Thyroid gland (tissue), 4 donors: Measurements from ENCODE around the gene ZNF678. TPM values are rescaled to one million over a fixed set of nuclear protein-coding genes. Genes with fewer than 3 reads are reported as not detected.
"Not testable (repeated sequence)": the region's sequence is repeated elsewhere in the genome, so short reads cannot be mapped to it uniquely, and the experiment has no call there.

Experiments
- DNase-seq, 2 donors: peaks; one replicate each; pipeline ENCODE4 v3.0.0-alpha.2; 2019
- H3K27ac ChIP-seq, 3 donors: fragments of 200-600 bp; sonication (generic); 1 replicate in 2 of 3; 2 replicates in 1 of 3; pipeline ENCODE4 v1.5.1; 2016 to 2019; ENCODE audit warnings: mild to moderate bottlenecking in 1 of 3, moderate library complexity in 1 of 3
- H3K27me3 ChIP-seq: fragments of 200-600 bp; sonication (generic); one replicate; pipeline ENCODE4 v1.5.1; 2019
- H3K36me3 ChIP-seq, 2 donors: fragments of 200-600 bp; sonication (generic); one replicate each; pipeline ENCODE4 v1.5.1; 2016 to 2019
- H3K4me1 ChIP-seq, 2 donors: fragments of 200-600 bp; sonication (generic); one replicate each; pipeline ENCODE4 v1.5.1; 2017 to 2019
- H3K4me3 ChIP-seq, 3 donors: fragments of 200-600 bp; sonication (generic); replicated peaks in 1 of 3; 1 replicate in 2 of 3; 2 replicates in 1 of 3; pipeline ENCODE4 v1.5.1; 2016; ENCODE audit warnings: mild to moderate bottlenecking in 1 of 3
- H3K9me3 ChIP-seq: fragments of 200-600 bp; sonication (generic); one replicate; pipeline ENCODE4 v1.5.1; 2017
- POLR2A ChIP-seq, 2 donors: fragments of 450-650 bp; IDR thresholded peaks; one replicate each; pipeline ENCODE4 v1.6.1; 2017; ENCODE audit warnings: antibody characterized with exemption in 2 of 2, mild to moderate bottlenecking in 2 of 2, moderate library complexity in 1 of 2
- WGBS, 2 donors: methylation state at CpG; one replicate each; pipeline ENCODE4 v1.1.5; 2017; 5-methylcytosine and 5-hydroxymethylcytosine counted together
- intact Hi-C: fragments of 100-400 bp; cut with DNase I; formaldehyde crosslinking; loops from one replicate; pipeline ENCODE4 v1.15.1; 2023
- total RNA-seq, 4 donors: library from RNA; depleted of rRNA; stranded (reverse); fragments of >200 nt; gene quantifications; one replicate each; pipeline ENCODE4 v1.2.3, GENCODE V29; 2016
- TF ChIP-seq, protein P1 (sequence below), 6 experiments: fragments of 200-600 bp in 3 of 6; fragments of 450-650 bp in 3 of 6; sonication (generic) in 3 of 6; IDR thresholded peaks; one replicate each; pipeline ENCODE4 v1.5.1; 2016 to 2019; ENCODE audit warnings: antibody characterized with exemption in 6 of 6, mild to moderate bottlenecking in 2 of 6, inconsistent platforms in 1 of 6, moderate library complexity in 1 of 6

The ZNF678 gene
- total RNA-seq, 4 donors from 2014 or later: 15.9 to 35.4 (median 23.9) TPM

DNA sequence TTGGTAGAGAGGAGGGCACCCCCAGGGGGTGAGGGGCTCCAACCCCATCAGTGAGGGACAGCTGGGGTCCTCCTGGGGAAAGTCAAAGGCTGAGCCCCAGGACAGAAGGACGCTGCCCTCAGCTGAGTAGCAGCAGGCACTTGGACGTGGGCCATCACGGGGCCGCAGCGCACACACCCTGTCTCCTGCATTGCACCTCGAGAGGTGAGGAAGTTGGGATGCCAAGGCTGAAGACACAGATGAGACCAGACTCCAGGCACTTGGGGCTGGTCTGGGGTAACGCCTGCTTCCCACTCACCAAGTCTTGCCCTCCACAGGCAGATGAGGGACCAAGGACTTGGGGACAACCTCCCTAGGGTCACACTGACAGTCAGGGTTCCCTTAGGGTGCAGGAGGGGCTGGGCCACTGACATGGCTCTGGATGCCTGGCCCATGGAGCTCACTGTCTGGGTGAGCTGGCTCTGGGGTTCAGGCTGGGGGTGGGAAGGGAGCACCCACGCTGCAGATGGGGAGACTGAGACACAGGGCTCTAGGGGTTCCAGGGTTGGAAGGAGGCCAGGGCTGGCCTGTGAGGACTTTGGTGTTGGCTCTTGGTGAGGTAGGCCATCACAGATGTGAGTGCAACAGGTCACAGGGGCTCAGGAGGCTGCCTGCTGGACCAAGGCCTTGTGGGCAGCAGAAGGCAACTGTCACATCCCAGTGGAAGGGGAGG lies 16.6 kb upstream of the ZNF678 start:
- peaks cover 4 to 8% of the 10 kb centered on the region in 2 donors for H3K4me1 ChIP-seq
- WGBS, 2 donors: 91 to 98% methylated on average over 4 of the region's 8 CpGs
- no peaks in the 10 kb centered on the region for H3K9me3 ChIP-seq
- no peak for TF ChIP-seq POLR2A (IDR thresholded peaks at IDR 0.05)
- TF ChIP-seq, protein P1, sequence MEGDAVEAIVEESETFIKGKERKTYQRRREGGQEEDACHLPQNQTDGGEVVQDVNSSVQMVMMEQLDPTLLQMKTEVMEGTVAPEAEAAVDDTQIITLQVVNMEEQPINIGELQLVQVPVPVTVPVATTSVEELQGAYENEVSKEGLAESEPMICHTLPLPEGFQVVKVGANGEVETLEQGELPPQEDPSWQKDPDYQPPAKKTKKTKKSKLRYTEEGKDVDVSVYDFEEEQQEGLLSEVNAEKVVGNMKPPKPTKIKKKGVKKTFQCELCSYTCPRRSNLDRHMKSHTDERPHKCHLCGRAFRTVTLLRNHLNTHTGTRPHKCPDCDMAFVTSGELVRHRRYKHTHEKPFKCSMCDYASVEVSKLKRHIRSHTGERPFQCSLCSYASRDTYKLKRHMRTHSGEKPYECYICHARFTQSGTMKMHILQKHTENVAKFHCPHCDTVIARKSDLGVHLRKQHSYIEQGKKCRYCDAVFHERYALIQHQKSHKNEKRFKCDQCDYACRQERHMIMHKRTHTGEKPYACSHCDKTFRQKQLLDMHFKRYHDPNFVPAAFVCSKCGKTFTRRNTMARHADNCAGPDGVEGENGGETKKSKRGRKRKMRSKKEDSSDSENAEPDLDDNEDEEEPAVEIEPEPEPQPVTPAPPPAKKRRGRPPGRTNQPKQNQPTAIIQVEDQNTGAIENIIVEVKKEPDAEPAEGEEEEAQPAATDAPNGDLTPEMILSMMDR (IDR thresholded peaks at IDR 0.05): no peak
- H3K4me3 ChIP-seq: no peak overlapping the region
- H3K36me3 ChIP-seq: no peaks in the 10 kb centered on the region
- intact Hi-C loops: no loop called here
- H3K27me3 ChIP-seq: no peaks in the 10 kb centered on the region
- H3K27ac ChIP-seq: no peak overlapping the region
- no peak for DNase-seq

DNA sequence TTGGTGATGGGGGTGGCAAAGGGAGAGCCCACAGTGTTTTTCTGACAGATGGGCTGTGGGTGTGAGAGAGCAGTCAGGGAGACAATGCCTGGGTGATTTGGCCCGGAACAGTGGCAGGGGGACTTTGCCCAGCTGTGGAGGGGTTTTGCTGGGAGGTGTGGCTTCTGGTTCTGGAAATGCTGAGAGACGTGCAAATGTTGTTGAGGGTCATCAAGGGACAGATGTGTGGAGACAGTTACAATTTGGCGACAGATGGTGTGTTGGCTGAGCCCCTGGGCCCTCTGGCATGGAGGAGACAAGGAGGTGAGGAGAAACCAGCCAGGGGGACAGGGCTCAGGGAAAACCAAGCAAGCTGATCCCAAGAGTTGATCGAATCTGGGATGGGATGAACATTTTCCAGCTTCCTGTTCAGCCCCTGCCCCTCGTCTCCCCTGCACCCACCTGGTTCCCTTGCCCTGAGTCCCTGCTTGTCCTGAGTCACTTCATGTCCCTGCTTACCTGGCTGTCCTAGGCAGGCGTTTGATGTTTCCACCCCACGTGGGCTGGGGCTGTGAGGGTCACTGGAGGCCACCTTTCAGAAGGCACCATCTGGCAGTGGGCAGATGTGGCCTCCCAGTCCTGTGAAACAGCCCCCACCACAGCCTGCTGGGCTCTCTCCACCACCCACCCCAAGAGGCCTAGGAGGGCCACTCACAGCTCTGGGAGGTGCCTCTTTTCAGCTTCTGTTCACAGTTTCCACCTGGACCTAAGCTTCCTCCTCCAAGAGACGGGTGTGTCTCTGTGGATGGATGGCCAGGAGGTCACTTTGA lies 15.8 kb upstream of the ZNF678 start:
- 90 to 91% methylated on average over 7 of the region's 8 CpGs for WGBS, 2 donors
- no peak for DNase-seq
- TF ChIP-seq, protein P1 (IDR thresholded peaks at IDR 0.05): no peak
- TF ChIP-seq POLR2A (IDR thresholded peaks at IDR 0.05): no peak
- Histone ChIP-seq H3K4me1 (peaks cover 4 to 6% of the 10 kb centered on the region in 2 donors), H3K4me3 (no peak overlapping the region), H3K27ac (no peak overlapping the region), H3K27me3 (no peaks in the 10 kb centered on the region), H3K36me3 (no peaks in the 10 kb centered on the region), H3K9me3 (no peaks in the 10 kb centered on the region)
- intact Hi-C loops: no loop called here

DNA sequence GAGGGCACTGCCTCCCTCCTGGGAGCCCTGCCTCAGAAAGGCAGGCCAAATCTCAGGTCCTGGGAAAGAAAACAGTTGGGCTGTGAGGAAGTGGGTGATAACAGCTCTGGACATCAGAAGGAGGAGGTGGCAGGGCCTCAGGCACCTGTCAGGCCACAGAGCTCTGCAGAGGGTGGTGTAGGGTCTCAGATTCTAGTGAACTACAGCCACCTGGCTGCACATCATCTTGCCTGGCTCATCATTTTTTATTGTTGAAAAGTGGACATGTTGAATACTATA lies 15.3 kb upstream of the ZNF678 start:
- H3K4me1 ChIP-seq: peaks cover under 1 to 2% of the 10 kb centered on the region in 2 donors
- TF ChIP-seq, protein P1 (IDR thresholded peaks at IDR 0.05): no peak
- TF ChIP-seq POLR2A (IDR thresholded peaks at IDR 0.05): no peak
- intact Hi-C loops: no loop called here

DNA sequence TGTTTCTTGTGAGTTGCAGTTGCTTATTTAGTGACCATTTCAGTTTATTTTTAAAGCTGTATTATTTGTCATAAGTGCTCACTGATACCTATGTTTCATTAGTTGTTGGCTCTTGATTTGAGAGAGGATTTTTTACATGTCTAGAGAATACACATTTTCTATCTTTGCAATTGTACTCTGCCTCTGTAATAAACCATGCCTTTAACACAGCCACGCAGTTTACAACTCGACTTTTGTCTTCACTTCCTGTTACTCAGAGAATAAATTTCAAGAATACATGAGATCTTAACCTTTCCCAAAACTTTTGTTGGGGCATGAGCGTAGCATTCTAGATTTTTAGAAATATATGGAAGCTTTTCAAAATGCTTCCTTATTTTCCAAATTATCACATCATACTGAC lies 14.9 kb upstream of the ZNF678 start:
- Histone ChIP-seq H3K9me3 (no peaks in the 10 kb centered on the region), H3K27ac (no peak overlapping the region), H3K4me1 (no peaks in the 10 kb centered on the region), H3K4me3 (no peak overlapping the region), H3K27me3 (no peaks in the 10 kb centered on the region), H3K36me3 (no peaks in the 10 kb centered on the region)
- 79 to 86% methylated on average over 3 of the region's 3 CpGs for WGBS, 2 donors
- TF ChIP-seq POLR2A (IDR thresholded peaks at IDR 0.05): no peak
- TF ChIP-seq, protein P1 (IDR thresholded peaks at IDR 0.05): no peak
- no peak for DNase-seq
- intact Hi-C loops: no loop called here

More for the DNA sequence above, 15.3 kb upstream of the ZNF678 start:
- Histone ChIP-seq H3K4me3 (no peak overlapping the region), H3K27me3 (no peaks in the 10 kb centered on the region), H3K27ac (no peak overlapping the region), H3K9me3 (no peaks in the 10 kb centered on the region), H3K36me3 (no peaks in the 10 kb centered on the region)
- no peak for DNase-seq

DNA sequence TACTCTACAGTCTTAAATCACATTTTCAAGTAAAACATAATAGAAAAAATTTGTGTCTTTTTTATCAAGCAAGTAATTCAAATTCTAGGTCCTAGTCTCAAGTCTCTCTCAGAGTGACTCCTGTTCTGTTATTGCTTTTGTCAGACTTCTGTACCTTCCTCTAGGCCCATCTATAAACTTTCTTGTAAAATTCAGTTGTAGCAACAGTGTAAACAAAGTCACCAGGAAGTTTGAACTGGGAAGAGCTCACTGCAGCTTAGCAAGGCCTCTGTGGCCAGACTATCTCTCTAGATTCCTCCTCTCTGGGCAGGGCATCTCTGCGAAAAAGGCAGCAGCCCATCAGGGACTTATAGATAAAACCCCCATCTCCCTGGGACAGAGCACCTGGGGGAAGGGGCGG lies 13.5 kb upstream of the ZNF678 start:
- intact Hi-C loops: no loop called here

DNA sequence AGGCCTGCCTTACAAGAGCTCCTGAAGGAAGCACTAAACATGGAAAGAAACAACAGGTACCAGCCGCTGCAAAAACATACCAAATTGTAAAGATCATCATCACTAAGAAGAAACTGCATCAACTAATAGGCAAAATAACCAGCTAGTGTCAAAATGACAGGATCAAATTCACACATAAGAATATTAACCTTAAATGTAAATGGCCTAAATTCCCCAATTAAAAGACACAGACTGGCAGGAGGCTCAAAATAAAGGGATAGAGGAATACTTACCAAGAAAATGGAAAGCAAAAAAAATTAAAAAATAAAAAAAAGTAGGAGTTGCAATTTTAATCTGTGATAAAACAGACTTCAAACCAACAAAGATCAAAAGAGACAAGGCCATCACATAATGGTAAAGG lies 11.5 kb upstream of the ZNF678 start:
- H3K27ac ChIP-seq, intact Hi-C loops, H3K4me1 ChIP-seq: not testable (repeated sequence)

More for the DNA sequence above, 13.5 kb upstream of the ZNF678 start:
- H3K9me3 ChIP-seq: no peaks in the 10 kb centered on the region
- H3K4me3 ChIP-seq: no peak overlapping the region
- WGBS, 2 donors: 90 to 95% methylated on average over 2 of the region's 2 CpGs
- H3K27me3 ChIP-seq: no peaks in the 10 kb centered on the region
- H3K27ac ChIP-seq: no peak overlapping the region
- no peak for DNase-seq
- H3K36me3 ChIP-seq: no peaks in the 10 kb centered on the region
- TF ChIP-seq, protein P1 (IDR thresholded peaks at IDR 0.05): no peak
- no peak for TF ChIP-seq POLR2A (IDR thresholded peaks at IDR 0.05)
- H3K4me1 ChIP-seq: no peaks in the 10 kb centered on the region

More for the DNA sequence above, 11.5 kb upstream of the ZNF678 start:
- H3K27me3 ChIP-seq, H3K4me3 ChIP-seq, H3K9me3 ChIP-seq, H3K36me3 ChIP-seq, DNase-seq: not testable (repeated sequence)
- 90 to 100% methylated on average over 1 of the region's 1 CpG for WGBS, 2 donors
